ENCODE data around the gene DNAJC10.

The DNAJC10 gene

GRCh38 chr2:182792441-182792840, 76.4 kb downstream of the DNAJC10 start:
- DNase-seq (ENCODE audit: low read depth): no peak

- no peak for DNase-seq (ENCODE audit: low read depth)
These were observed 82.7 kb downstream of the DNAJC10 start for GRCh38 chr2:182798736-182799135.

GRCh38 chr2:182804128-182804527, 88.1 kb downstream of the DNAJC10 start:
- no peak for DNase-seq (ENCODE audit: low read depth)

GRCh38 chr2:182807319-182807718, 91.3 kb downstream of the DNAJC10 start:
- no peak for DNase-seq (ENCODE audit: low read depth)

GRCh38 chr2:182810087-182810486, 94.0 kb downstream of the DNAJC10 start:
- DNase-seq (ENCODE audit: low read depth): no peak

- no peak for DNase-seq (ENCODE audit: low read depth)
These were observed 98.3 kb downstream of the DNAJC10 start for GRCh38 chr2:182814380-182814779.

- no peak for DNase-seq (ENCODE audit: low read depth)
These were observed 98.7 kb downstream of the DNAJC10 start for GRCh38 chr2:182814804-182815203.

GRCh38 chr2:182816866-182817265, 100.8 kb downstream of the DNAJC10 start:
- no peak for DNase-seq (ENCODE audit: low read depth)

- no peak for DNase-seq (ENCODE audit: low read depth)
These were observed 101.5 kb downstream of the DNAJC10 start for GRCh38 chr2:182817558-182817957.

GRCh38 chr2:182818501-182818900, 102.4 kb downstream of the DNAJC10 start:
- DNase-seq (ENCODE audit: low read depth): no peak

GRCh38 chr2:182818925-182819324, 102.9 kb downstream of the DNAJC10 start:
- no peak for DNase-seq (ENCODE audit: low read depth)

- no peak for DNase-seq (ENCODE audit: low read depth)
These were observed 103.4 kb downstream of the DNAJC10 start for GRCh38 chr2:182819412-182819811.

- DNase-seq (ENCODE audit: low read depth): no peak
These were observed 105.1 kb downstream of the DNAJC10 start for GRCh38 chr2:182821182-182821581.

GRCh38 chr2:182822733-182823132, 106.7 kb downstream of the DNAJC10 start:
- no peak for DNase-seq (ENCODE audit: low read depth)

- no peak for DNase-seq (ENCODE audit: low read depth)
These were observed 108.2 kb downstream of the DNAJC10 start for GRCh38 chr2:182824056-182824766.

- DNase-seq (ENCODE audit: low read depth): no peak
These were observed 108.7 kb downstream of the DNAJC10 start for GRCh38 chr2:182824767-182825158.

- DNase-seq (ENCODE audit: low read depth): no peak
These were observed 110.0 kb downstream of the DNAJC10 start for GRCh38 chr2:182826064-182826463.

- no peak for DNase-seq (ENCODE audit: low read depth)
These were observed 110.4 kb downstream of the DNAJC10 start for GRCh38 chr2:182826496-182826895.

- DNase-seq (ENCODE audit: low read depth): no peak
These were observed 111.3 kb downstream of the DNAJC10 start for GRCh38 chr2:182827182-182827879.

GRCh38 chr2:182831101-182831500, 115.0 kb downstream of the DNAJC10 start:
- no peak for DNase-seq (ENCODE audit: low read depth)

- DNase-seq (ENCODE audit: low read depth): no peak
These were observed 115.9 kb downstream of the DNAJC10 start for GRCh38 chr2:182831921-182832320.

GRCh38 chr2:182833084-182833854, 117.2 kb downstream of the DNAJC10 start:
- DNase-seq (ENCODE audit: low read depth): no peak

- DNase-seq (ENCODE audit: low read depth): no peak
These were observed 118.2 kb downstream of the DNAJC10 start for GRCh38 chr2:182834293-182834692.
